ENCODE results near the gene C21orf91. TPM values are rescaled to one million over a fixed set of nuclear protein-coding genes. Genes with fewer than 3 reads are reported as not detected.

Gene C21orf91
- total and polyA plus RNA-seq, 2 donors (not counting 1 experiment from before 2014, with no cell fraction given): 6.7 to 32.3 TPM

DNA sequence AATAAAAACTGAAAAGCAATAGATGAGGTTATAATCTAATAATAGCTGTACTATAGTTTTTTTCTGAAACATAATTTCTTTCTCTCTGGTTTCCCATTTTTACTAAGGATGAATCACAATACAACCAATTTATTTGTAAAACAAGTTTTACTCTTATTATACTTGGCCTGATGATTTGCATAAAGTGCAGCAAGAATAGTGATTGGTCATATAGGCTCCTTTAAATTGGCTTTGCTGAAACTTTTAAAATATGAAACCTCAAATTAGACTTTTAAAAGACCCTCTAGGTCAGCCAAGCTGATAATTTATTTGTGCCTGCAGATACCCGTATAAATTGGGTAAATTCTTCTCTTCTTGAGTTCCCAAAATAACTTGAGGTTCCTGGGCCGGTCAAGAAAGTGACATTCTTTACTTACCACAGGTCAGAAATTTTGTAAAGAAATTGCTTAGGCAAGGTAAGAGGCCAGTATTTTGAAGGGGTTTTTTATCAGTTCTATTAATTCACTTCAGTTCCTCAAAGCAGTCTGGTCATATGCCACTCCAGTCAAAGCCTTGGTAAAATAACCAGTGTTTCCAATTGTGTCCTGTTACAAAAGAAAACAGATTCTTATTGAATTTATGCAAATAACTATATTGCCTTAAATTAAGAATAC is 76.1 kb downstream of the C21orf91 start:
- ATAC-seq (ENCODE audit: low read depth) (no peak), DNase-seq (no peak)
- no peaks in the 10 kb centered on the region for H3K9me3 Mint-ChIP-seq (ENCODE audit: insufficient read depth)
- no peak overlapping the region for H3K4me2 ChIP-seq (replicated peaks; ENCODE audit: low read depth, low read length, poor library complexity, severe bottlenecking)
- peaks cover 0 to 9% (median 2%) of the 10 kb centered on the region in 3 donors for H3K9me3 ChIP-seq (ENCODE audit: control extremely low read depth in 1 of 3, control insufficient read depth in 2 of 3, insufficient read depth in 1 of 3, low read length in 2 of 3)
- no peaks in the 10 kb centered on the region for H3K4me1 ChIP-seq (ENCODE audit: control insufficient read depth in 2 of 2, insufficient read depth in 2 of 2, low read length in 2 of 2)
- intact Hi-C loops (cut with micrococcal nuclease): no loop called here
- H3K4me3 Mint-ChIP-seq: no peak overlapping the region
- H3K27ac Mint-ChIP-seq: no peak overlapping the region
- TF ChIP-seq CTCF (IDR thresholded peaks at IDR 0.05): no peak
- no peak for TF ChIP-seq EZH2 (IDR thresholded peaks at IDR 0.05; ENCODE audit: borderline replicate concordance, insufficient read depth, low read depth, low read length, poor library complexity, severe bottlenecking)
- H4K20me1 ChIP-seq (ENCODE audit: control insufficient read depth, insufficient read depth, low read length, poor library complexity, severe bottlenecking): no peaks in the 10 kb centered on the region
- CTCF ChIA-PET: no interaction called here
- H3K4me3 ChIP-seq (ENCODE audit: control extremely low read depth in 1 of 5, extremely low read depth in 1 of 5, insufficient read depth in 1 of 5, low read depth in 2 of 5, low read length in 4 of 5): no peak overlapping the region
- H3K9ac ChIP-seq (ENCODE audit: low read length): no peak overlapping the region
- H2AFZ ChIP-seq (ENCODE audit: insufficient read depth, low read depth, low read length, poor library complexity, severe bottlenecking): no peak overlapping the region
- POLR2A ChIA-PET: no interaction called here
- no peak overlapping the region for H3K27ac ChIP-seq (ENCODE audit: low read length in 2 of 2)
- no peaks in the 10 kb centered on the region for H3K79me2 ChIP-seq (ENCODE audit: control insufficient read depth, insufficient read depth, low read length)
- no peaks in the 10 kb centered on the region for H3K36me3 ChIP-seq (replicated peaks in 1 of 2; ENCODE audit: control extremely low read depth in 1 of 2, control insufficient read depth in 1 of 2, extremely low read depth in 1 of 2, insufficient read depth in 2 of 2, low read length in 1 of 2)
- no peaks in the 10 kb centered on the region for H3K27me3 Mint-ChIP-seq
- H3K4me1 Mint-ChIP-seq: no peaks in the 10 kb centered on the region
- H3K27me3 ChIP-seq (replicated peaks in 1 of 4; ENCODE audit: control extremely low read depth in 1 of 4, control insufficient read depth in 3 of 4, insufficient read depth in 4 of 4, low read length in 3 of 4): no peaks in the 10 kb centered on the region
- WGBS (ENCODE audit: insufficient coverage): no CpG with 5 or more reads among the region's 2 CpGs

GRCh38 chr21:17742181-17742580 is 77.0 kb downstream of the C21orf91 start:
- no peak overlapping the region for H3K9ac ChIP-seq (ENCODE audit: low read length)
- H3K4me3 Mint-ChIP-seq: no peak overlapping the region
- H3K36me3 ChIP-seq (replicated peaks in 1 of 2; ENCODE audit: control extremely low read depth in 1 of 2, control insufficient read depth in 1 of 2, extremely low read depth in 1 of 2, insufficient read depth in 2 of 2, low read length in 1 of 2): no peaks in the 10 kb centered on the region
- no peak overlapping the region for H3K27ac Mint-ChIP-seq
- no peaks in the 10 kb centered on the region for H3K4me1 ChIP-seq (ENCODE audit: control insufficient read depth in 2 of 2, insufficient read depth in 2 of 2, low read length in 2 of 2)
- ChIA-PET CTCF (no interaction called here), POLR2A (no interaction called here)
- no peak overlapping the region for H3K4me3 ChIP-seq (ENCODE audit: control extremely low read depth in 1 of 5, extremely low read depth in 1 of 5, insufficient read depth in 1 of 5, low read depth in 2 of 5, low read length in 4 of 5)
- DNase-seq (no peak), ATAC-seq (ENCODE audit: low read depth) (no peak)
- H3K4me2 ChIP-seq (replicated peaks; ENCODE audit: low read depth, low read length, poor library complexity, severe bottlenecking): no peak overlapping the region
- intact Hi-C loops (cut with micrococcal nuclease): no loop called here
- no peak for TF ChIP-seq EZH2 (IDR thresholded peaks at IDR 0.05; ENCODE audit: borderline replicate concordance, insufficient read depth, low read depth, low read length, poor library complexity, severe bottlenecking)
- no peaks in the 10 kb centered on the region for H3K27me3 Mint-ChIP-seq
- no peaks in the 10 kb centered on the region for H4K20me1 ChIP-seq (ENCODE audit: control insufficient read depth, insufficient read depth, low read length, poor library complexity, severe bottlenecking)
- no peaks in the 10 kb centered on the region for H3K79me2 ChIP-seq (ENCODE audit: control insufficient read depth, insufficient read depth, low read length)
- no peak overlapping the region for H2AFZ ChIP-seq (ENCODE audit: insufficient read depth, low read depth, low read length, poor library complexity, severe bottlenecking)
- no peaks in the 10 kb centered on the region for H3K4me1 Mint-ChIP-seq
- peaks cover 0 to 9% (median 2%) of the 10 kb centered on the region in 3 donors for H3K9me3 ChIP-seq (ENCODE audit: control extremely low read depth in 1 of 3, control insufficient read depth in 2 of 3, insufficient read depth in 1 of 3, low read length in 2 of 3)
- no peak overlapping the region for H3K27ac ChIP-seq (ENCODE audit: low read length in 2 of 2)
- no peaks in the 10 kb centered on the region for H3K27me3 ChIP-seq (replicated peaks in 1 of 4; ENCODE audit: control extremely low read depth in 1 of 4, control insufficient read depth in 3 of 4, insufficient read depth in 4 of 4, low read length in 3 of 4)
- H3K9me3 Mint-ChIP-seq (ENCODE audit: insufficient read depth): no peaks in the 10 kb centered on the region

Other genes starting within 250 kb of the C21orf91 start
- gene BTG3, start 206.5 kb downstream of the C21orf91 start, total RNA-seq: 11.2 and 14.9 TPM in 2 replicates
- 11.8 and 53.3 TPM in 2 replicates for gene BTG3, start 206.5 kb downstream of the C21orf91 start, polyA plus RNA-seq

Data from B cell (primary cell).